GM18868 (cell line): Measurements from ENCODE around the gene SNAP47.
A peak's percentile ranks its signal among the peaks of the same experiment; 100 is the strongest.

ENCODE experiments used
- ATAC-seq: cut with Tn5 transposase; IDR thresholded peaks from one replicate; pipeline ENCODE4 v1.9.1; 2021; ENCODE audit warnings: mild to moderate bottlenecking, moderate library complexity; ENCODE audit not compliant: unreplicated experiment

The SNAP47 gene

DNA sequence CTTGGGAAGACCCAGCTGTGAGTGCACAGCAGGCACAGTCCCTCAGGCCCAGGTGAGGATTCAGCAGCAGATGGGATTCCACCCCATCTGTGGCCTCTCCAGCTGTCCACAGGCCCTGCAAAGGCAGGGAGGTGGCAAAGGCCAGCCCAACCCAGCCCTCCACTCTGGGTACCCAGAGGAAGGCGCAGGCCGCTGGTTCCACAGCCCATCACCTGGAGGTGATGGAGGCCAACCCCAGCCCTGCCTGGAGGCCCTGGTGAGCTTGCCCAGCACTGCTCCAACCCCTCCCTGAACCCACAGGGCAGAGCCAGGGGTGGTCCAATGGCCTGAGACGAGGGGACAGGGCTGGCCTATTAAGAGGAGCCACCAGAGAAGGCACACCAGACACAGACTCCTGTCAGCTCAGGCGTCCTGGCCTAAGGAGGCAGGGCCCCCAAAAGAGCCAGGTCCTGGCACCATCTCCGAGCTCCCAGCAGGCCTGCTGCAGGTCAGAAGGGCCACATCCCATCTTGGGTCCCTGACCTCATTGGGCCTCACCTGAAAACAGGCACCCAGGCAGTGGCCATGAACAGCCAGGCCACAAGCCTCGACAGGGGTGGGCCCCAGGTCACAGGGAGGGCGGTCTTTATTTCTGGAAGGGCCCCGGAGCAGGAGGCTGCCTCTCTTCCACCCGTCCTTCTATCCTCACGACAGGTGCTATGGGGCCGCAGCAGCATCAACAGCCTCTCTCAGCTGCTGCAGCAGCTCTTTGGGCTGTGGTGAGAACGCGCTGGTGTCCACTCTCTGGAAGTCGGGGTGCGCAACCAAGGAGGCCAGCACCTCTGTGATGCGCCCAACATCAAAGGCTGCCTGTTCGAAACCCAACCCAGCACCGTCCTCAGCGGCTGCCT is 3.3 kb upstream of the SNAP47 start:
- no peak for ATAC-seq

GRCh38 chr1:227732586-227733308 is 2.5 kb upstream of the SNAP47 start:
- ATAC-seq: no peak

GRCh38 chr1:227733309-227733705 is 1.9 kb upstream of the SNAP47 start:
- no peak for ATAC-seq

- no peak for ATAC-seq
These were observed 1.3 kb upstream of the SNAP47 start for GRCh38 chr1:227733751-227734545.

DNA sequence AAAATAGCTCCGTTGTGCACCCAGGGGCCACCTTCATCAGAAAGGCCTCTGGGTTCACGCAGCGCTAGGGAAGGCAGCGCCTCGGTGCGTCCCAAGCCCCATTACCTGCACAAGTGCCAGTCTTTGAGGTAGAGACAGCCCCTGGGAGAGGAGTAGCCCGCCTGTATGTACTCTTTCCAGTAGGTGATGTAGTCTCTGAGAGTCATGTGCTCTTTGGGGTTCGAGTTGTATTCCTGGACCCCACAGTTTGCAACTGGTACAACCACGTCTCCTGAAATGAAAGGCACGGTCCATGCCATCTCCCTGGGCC is 734 bp upstream of the SNAP47 start:
- ATAC-seq: no peak

DNA sequence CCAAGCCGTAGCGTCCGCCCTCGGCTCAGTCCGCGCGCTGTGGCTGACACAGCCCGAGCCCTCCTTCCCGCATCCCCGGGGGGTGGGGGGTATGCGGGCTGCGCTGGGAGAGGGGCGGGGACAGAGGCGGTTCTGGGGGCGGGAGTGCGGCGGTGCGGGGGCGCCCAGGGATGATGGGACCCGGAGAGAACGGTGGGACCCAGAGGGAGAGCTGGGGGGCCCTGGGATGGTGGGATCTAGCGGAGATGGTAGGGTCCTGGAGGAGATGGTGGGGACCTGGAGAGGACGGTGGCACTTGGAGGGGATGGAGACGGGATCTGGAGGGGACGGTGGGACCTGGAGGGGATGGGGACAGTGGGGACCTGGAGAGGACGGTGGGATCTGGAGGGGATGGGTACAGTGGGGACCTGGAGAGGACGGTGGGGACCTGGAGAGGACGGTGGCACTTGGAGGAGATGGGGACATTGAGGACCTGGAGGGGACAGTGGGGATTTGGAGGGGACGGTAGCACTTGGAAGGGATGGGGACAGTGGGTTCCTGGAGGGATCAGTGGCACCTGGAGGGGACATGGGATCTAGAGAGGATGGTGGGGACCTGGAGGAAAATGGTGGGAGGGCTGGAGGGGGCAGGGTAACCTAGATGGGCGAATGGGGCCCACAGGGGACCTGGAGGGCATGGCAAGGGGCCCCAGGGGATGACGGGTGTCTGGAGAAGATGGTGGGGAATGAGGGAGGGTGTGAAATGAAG is 477 bp downstream of the SNAP47 start:
- ATAC-seq: peak; percentile 40

GRCh38 chr1:227736814-227737432 is 1.7 kb downstream of the SNAP47 start:
- ATAC-seq: no peak

DNA sequence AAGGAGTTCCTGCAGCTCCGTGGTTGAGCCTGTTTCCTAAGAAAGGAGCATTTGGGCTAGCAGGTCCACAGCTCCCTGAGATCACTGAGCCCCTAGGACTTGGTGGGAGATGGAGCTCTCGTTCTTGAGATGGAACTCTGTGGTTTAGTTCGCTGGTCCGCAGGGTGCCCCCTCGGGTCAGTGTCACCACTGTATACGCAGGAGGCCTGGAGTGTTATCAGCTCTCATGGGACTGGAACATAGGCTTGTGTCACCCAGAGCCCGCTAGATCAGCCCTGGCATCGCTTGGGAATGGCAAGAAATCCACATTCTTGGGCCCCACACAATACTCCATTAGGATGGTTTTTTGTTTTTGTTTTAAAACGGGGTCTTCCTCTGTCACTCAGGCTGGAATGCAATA is 3.6 kb downstream of the SNAP47 start:
- no peak for ATAC-seq

GRCh38 chr1:227739636-227740035 is 4.4 kb downstream of the SNAP47 start:
- no peak for ATAC-seq

DNA sequence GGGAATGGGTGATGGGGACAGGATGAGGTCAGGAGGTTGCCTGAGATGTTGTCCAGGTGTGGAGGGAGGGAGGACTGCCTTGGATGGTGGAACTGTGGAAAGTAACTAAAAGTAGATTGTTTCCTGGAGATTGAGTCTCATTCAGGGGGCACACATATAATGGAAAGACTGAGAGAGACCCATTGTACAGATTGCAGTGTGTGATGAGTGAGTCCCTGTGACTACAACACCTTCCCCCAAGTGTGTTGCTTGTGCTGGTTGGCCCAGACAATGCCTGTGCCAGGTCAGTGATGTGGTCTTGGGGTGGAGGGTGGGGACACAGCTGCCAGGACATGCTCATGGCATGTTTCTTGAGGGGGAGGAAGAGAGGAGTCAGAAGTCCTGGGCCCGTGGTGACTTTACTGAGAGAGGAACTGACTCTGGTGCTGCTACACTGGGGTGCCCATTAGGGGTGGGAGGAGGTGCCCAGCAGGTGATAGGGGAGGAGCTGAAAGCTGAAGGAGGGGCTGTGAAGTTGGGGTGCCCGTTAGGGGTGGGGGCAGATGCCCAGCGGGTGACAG is 5.2 kb downstream of the SNAP47 start:
- no peak for ATAC-seq

DNA sequence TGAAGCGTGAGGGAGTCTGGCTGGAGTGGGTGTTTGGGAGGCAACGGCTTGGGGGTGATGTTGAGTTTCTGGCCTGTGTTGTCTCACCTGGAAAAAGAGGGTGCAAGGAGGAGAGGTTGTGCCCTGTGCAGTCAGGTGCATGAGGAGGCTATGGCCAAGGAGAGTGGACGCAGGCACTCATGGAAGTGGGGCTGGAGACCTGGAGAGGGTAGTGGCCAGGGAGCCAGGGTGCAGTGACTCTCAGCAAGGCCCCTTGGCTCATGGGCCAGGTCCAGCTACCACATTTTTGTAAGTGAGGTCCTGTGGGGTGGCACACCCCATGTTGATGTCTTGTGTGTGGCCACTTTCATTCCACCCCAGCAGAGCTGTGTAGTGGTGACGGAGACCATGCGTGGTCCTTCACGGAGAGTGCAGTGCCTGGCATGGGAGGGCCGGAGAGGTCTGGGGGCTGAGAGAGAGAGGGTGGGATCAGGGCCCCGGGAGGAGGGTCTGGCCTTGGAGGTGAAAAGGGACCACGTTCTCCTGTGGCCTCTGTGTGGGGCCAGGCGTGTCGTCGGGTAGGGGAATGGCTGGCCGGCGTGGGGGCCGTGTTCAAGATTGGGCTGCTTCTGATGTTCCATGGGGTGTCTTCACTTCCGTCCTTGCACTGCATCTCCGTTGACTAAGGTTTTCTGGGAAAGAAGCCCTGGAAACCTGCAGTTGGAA is 6.1 kb downstream of the SNAP47 start:
- no peak for ATAC-seq

DNA sequence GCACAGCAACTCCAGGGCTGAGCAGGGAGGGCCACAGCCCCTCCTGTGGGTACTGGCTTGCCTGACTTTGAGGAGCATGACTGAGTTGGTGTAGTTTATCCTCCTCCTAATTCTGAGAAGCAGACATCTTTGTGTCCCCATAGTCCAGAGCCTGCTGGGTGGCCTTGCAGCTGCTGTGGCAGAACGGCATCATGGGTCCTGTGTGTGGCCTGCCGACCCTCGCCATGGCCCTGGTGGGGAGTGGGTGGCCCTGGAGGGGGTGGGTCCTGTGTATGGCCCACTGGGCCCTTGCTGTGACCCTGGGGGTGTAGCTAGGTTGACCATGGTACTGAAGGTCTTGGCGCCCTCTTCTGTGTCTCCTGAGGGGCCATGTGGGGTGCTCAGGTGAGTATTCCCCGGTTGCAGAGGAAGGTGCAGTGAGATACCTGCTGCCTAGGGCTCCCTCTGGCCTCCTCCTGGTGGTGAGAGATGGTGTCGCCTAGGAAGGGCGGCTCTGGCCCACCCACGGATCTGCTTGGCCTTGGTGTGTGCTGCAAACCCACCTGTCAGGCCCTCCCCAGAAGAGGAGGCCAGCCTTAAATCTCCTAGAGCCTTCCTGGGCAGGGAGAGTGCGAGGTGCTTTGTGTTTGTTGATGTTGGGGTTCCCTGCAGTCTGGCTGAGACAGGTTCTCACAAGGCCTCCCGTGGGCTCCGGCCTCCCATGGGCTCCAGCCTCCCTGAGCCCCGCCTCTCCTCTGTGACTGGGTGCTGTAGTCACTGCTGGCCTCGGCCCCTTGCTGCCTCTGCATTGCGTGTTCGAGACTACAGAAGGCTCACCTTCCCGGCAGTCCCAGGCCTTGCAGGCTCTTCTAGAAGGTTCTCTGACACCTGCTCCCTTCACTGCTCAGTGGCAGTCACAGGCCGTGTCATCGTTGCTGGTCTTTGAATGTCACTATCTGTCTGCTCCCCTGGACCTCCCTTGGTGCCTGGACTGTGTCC is 7.8 kb downstream of the SNAP47 start:
- ATAC-seq: no peak

GRCh38 chr1:227744668-227745067 is 9.4 kb downstream of the SNAP47 start:
- ATAC-seq: no peak

DNA sequence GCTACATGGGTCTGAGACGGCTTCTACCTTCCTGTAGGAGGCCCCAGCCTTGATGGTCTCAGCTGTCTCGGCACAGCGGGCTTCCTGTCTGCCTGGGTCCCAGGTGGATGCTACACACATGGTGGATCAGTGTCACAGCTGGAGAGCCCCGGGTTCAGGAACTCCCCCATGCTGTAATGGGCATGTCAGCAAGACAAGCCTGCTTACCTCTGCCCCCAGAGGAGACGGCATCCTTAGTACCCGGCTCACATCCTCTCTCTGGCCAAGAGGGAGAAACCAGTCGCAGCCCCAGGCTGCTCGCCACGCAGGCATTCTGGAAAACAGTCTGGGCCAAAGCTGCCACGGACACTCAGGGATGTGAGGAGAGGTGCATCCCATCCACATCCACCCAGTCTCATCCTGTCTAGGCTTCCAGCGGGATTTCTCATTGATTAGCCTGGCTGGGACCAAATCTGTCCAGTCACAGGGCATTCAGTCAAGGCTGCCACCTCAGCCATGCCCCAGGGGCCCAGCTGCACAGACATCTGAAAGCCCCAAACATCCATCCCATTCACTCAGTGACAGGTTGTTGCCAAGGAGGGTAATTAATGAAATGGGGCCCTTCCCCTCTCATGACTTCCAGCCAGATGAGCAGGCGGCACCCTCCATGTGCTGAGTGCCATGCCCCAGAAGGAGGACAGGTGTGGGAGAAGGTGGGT is 10.5 kb downstream of the SNAP47 start:
- ATAC-seq: no peak

GRCh38 chr1:227746676-227747075 is 11.4 kb downstream of the SNAP47 start:
- ATAC-seq: no peak

DNA sequence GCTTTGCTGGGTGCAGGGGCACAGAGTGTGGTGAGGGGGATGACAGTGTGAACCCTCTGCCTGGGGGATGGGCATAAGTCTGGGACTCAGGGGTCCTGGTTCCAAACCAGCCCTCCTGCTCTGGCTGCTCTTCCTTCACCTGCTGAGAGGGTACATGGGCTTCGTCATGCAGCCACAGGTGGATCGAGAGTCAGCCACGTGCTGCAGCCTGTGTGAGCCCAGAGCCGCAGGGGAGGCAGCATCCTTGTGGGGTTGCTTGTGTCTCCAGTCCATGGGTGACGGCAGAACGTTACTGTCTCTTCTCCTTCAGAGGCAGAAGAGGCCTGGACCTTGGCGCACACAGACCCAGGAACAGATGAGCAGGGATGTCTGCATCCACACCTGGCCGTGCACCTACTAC is 12.1 kb downstream of the SNAP47 start:
- ATAC-seq: no peak

DNA sequence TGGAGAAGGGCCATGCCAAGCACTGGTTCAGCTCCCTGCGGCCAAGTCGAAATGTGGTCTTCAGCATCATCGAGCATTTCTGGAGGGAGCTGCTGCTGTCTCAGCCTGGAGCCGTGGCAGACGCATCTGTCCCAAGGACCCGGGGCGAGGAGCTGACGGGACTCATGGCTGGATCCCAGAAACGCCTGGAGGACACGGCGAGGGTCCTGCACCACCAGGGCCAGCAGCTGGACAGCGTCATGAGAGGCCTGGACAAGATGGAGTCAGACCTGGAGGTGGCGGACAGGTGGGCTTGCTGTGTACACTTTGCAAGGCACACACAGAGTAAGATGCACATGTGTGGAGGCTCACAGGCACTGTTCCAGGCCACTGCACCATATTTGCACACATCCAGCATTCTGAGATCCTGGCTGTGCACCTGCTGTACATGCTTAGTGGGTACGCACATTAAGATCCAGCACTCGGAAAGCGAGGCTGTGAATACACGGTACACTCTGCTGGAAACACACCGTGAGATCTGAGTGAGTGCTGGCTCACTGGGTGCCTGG is 12.8 kb downstream of the SNAP47 start:
- no peak for ATAC-seq
